HEK293 (cell line): Measurements from ENCODE around the gene DGCR2.

Experiments used
- SP2 ChIP-seq: fragments of 450-650 bp; formaldehyde crosslinking; IDR thresholded peaks from 2 replicates; pipeline ENCODE4 v1.5.1; 2016; ENCODE audit warnings: missing biosample characterization, missing genetic modification characterization
- ZNF10 ChIP-seq: fragments of 450-650 bp; formaldehyde crosslinking; IDR thresholded peaks from 2 replicates; pipeline ENCODE4 v1.5.1; 2017; ENCODE audit warnings: missing biosample characterization, missing genetic modification characterization
- ZNF133 ChIP-seq: fragments of 450-650 bp; formaldehyde crosslinking; IDR thresholded peaks from 2 replicates; pipeline ENCODE4 v1.5.1; 2016; ENCODE audit warnings: missing biosample characterization, missing genetic modification characterization
- ZNF248 ChIP-seq: fragments of 450-650 bp; formaldehyde crosslinking; IDR thresholded peaks from 2 replicates; pipeline ENCODE4 v1.5.1; 2017; ENCODE audit warnings: missing biosample characterization, missing genetic modification characterization
- ZNF747 ChIP-seq: fragments of 450-650 bp; formaldehyde crosslinking; IDR thresholded peaks from 2 replicates; pipeline ENCODE4 v1.5.1; 2016; ENCODE audit warnings: missing biosample characterization, missing genetic modification characterization
- TF ChIP-seq, protein P1 (sequence below): fragments of 450-650 bp; formaldehyde crosslinking; IDR thresholded peaks from 2 replicates; pipeline ENCODE4 v1.5.1; 2016; ENCODE audit warnings: missing biosample characterization, missing genetic modification characterization

DNA sequence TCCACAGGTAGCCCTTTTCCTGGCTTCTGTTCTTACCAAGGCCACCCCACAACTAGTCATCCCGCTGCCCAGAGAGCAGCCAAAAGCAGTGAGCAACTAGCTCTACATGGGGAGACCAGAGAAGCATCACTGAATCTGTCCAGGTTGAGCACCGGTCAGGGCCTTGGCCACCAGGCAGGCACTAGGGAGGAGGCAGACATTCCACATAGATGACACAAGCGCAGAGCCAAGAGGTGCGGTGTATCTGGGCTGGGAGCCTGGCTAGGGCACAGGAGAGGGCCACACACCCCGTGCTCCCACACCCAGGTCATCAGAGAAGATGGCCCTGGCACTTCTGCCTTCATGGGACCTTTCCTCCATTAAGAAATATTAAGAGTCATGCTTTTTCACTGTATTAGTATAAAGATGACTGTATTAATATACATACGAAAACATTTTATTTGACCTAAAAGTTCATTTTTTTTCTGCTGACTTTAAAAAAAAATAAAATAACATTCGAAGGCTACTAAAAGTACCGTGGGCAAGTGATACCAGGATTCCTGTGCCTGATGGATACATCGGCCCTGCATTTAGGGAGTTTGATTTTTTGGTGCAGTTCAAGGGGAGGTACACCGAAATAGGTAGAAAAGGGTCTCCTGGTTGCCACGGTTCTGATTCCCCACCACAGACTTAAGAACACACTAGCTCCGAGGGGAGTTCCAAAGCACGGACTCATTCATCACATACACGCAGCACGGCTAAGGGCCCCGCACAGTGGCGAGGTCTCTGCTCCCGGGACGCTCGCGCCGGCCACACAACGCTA, 1.2 kb downstream of the DGCR2 start:
- no peak for TF ChIP-seq ZNF747 (tag by site-specific recombination)
- TF ChIP-seq, protein P1, sequence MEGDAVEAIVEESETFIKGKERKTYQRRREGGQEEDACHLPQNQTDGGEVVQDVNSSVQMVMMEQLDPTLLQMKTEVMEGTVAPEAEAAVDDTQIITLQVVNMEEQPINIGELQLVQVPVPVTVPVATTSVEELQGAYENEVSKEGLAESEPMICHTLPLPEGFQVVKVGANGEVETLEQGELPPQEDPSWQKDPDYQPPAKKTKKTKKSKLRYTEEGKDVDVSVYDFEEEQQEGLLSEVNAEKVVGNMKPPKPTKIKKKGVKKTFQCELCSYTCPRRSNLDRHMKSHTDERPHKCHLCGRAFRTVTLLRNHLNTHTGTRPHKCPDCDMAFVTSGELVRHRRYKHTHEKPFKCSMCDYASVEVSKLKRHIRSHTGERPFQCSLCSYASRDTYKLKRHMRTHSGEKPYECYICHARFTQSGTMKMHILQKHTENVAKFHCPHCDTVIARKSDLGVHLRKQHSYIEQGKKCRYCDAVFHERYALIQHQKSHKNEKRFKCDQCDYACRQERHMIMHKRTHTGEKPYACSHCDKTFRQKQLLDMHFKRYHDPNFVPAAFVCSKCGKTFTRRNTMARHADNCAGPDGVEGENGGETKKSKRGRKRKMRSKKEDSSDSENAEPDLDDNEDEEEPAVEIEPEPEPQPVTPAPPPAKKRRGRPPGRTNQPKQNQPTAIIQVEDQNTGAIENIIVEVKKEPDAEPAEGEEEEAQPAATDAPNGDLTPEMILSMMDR (tag by site-specific recombination): 0 out of 2 replicates have a peak, but pooled peaks have one; percentile 37
- no peak for TF ChIP-seq SP2 (tag by site-specific recombination)
- TF ChIP-seq ZNF133: no peak
- TF ChIP-seq ZNF10 (tag by site-specific recombination): no peak
- no peak for TF ChIP-seq ZNF248 (tag by site-specific recombination)
